BE2C (cell line): ENCODE results near the gene CLCN2.

Source experiments
- DNase-seq: peaks from one replicate; pipeline ENCODE4 v3.0.0-alpha.2; 2020
- H3K27me3 ChIP-seq: fragments of 250-450 bp; sonication (Bioruptor Pico); 2 replicates; pipeline ENCODE4 v1.5.1; 2020; ENCODE audit warnings: mild to moderate bottlenecking
- H3K36me3 ChIP-seq: fragments of 250-450 bp; sonication (Bioruptor Pico); 2 replicates; pipeline ENCODE4 v1.5.1; 2020; ENCODE audit warnings: mild to moderate bottlenecking
- H3K4me1 ChIP-seq: fragments of 250-450 bp; sonication (Bioruptor Pico); 2 replicates; pipeline ENCODE4 v1.5.1; 2020
- H3K4me3 ChIP-seq: 2 replicates; pipeline ENCODE4 v1.5.1; 2011; ENCODE audit warnings: low read depth, low read length
- H3K9me3 ChIP-seq: fragments of 250-450 bp; sonication (Bioruptor Pico); 2 replicates; pipeline ENCODE4 v1.5.1; 2020
- CTCF ChIP-seq: IDR thresholded peaks from 2 replicates; pipeline ENCODE4 v1.5.1; 2012; ENCODE audit warnings: mild to moderate bottlenecking, low read depth, low read length

Gene CLCN2

GRCh38 chr3:184372911-184373310, 11.5 kb upstream of the CLCN2 start:
- DNase-seq: no peak
- peaks cover 56% of the 10 kb centered on the region for H3K27me3 ChIP-seq
- no peaks in the 10 kb centered on the region for H3K4me1 ChIP-seq
- H3K4me3 ChIP-seq: no peak overlapping the region
- TF ChIP-seq CTCF: no peak
- peaks cover 7% of the 10 kb centered on the region for H3K36me3 ChIP-seq
- H3K9me3 ChIP-seq: no peaks in the 10 kb centered on the region

- Histone ChIP-seq H3K4me3 (no peak overlapping the region), H3K4me1 (no peaks in the 10 kb centered on the region), H3K9me3 (no peaks in the 10 kb centered on the region), H3K36me3 (peaks cover 8% of the 10 kb centered on the region), H3K27me3 (peaks cover 50% of the 10 kb centered on the region)
- no peak for DNase-seq
- no peak for TF ChIP-seq CTCF
Observed at GRCh38 chr3:184372296-184372821, 11.0 kb upstream of the CLCN2 start.

- Histone ChIP-seq H3K9me3 (no peaks in the 10 kb centered on the region), H3K36me3 (peaks cover 13% of the 10 kb centered on the region), H3K4me1 (no peaks in the 10 kb centered on the region), H3K27me3 (peaks cover 44% of the 10 kb centered on the region), H3K4me3 (no peak overlapping the region)
- peak; percentile 99 for TF ChIP-seq CTCF
- peak; percentile 82 for DNase-seq
Observed at GRCh38 chr3:184371570-184372018, 10.2 kb upstream of the CLCN2 start.

GRCh38 chr3:184368586-184369183, 7.3 kb upstream of the CLCN2 start:
- TF ChIP-seq CTCF: no peak
- H3K36me3 ChIP-seq: peaks cover 27% of the 10 kb centered on the region

GRCh38 chr3:184368116-184368515, 6.7 kb upstream of the CLCN2 start:
- peaks cover 27% of the 10 kb centered on the region for H3K36me3 ChIP-seq
- no peak for TF ChIP-seq CTCF
- H3K9me3 ChIP-seq: no peaks in the 10 kb centered on the region

More at GRCh38 chr3:184368586-184369183, 7.3 kb upstream of the CLCN2 start:
- H3K27me3 ChIP-seq: peaks cover 15% of the 10 kb centered on the region
- no peaks in the 10 kb centered on the region for H3K9me3 ChIP-seq
- H3K4me1 ChIP-seq: no peaks in the 10 kb centered on the region
- no peak overlapping the region for H3K4me3 ChIP-seq
- DNase-seq: no peak

GRCh38 chr3:184366619-184367289, 5.3 kb upstream of the CLCN2 start:
- Histone ChIP-seq H3K27me3 (no peaks in the 10 kb centered on the region), H3K4me1 (no peaks in the 10 kb centered on the region), H3K4me3 (no peak overlapping the region), H3K9me3 (no peaks in the 10 kb centered on the region), H3K36me3 (peaks cover 27% of the 10 kb centered on the region)
- TF ChIP-seq CTCF: no peak
- no peak for DNase-seq

More at GRCh38 chr3:184368116-184368515, 6.7 kb upstream of the CLCN2 start:
- Histone ChIP-seq H3K27me3 (peaks cover 9% of the 10 kb centered on the region), H3K4me1 (no peaks in the 10 kb centered on the region), H3K4me3 (no peak overlapping the region)
- no peak for DNase-seq
